Transverse colon (tissue), 4 donors: ENCODE data around the gene ZNF141.

Source experiments
- CTCF ChIP-seq, 5 experiments: fragments of 200-600 bp in 3 of 5; fragments of 450-650 bp in 2 of 5; sonication (generic) in 3 of 5; IDR thresholded peaks; 1 replicate in 2 of 5; 2 replicates in 3 of 5; pipeline ENCODE4 v1.5.1; 2016 to 2017; ENCODE audit warnings: antibody characterized with exemption in 5 of 5, inconsistent platforms in 3 of 5, mild to moderate bottlenecking in 2 of 5, moderate library complexity in 1 of 5
- EP300 ChIP-seq: sonication (generic); formaldehyde crosslinking; IDR thresholded peaks from one replicate; pipeline ENCODE4 v1.6.1; 2017; ENCODE audit warnings: antibody characterized with exemption, low read depth
- POLR2AphosphoS5 ChIP-seq, 3 donors: sonication (generic); formaldehyde crosslinking; IDR thresholded peaks; one replicate each; pipeline ENCODE4 v1.6.1; 2016; ENCODE audit warnings: antibody characterized with exemption in 3 of 3

GRCh38 chr4:335515-335914 is 2.1 kb upstream of the ZNF141 start:
- TF ChIP-seq POLR2AphosphoS5 (IDR thresholded peaks at IDR 0.05) (no peak), CTCF (IDR thresholded peaks at IDR 0.05) (no peak), EP300 (no peak)
